22Rv1 (cell line): ENCODE results near the gene SLC4A2.

Experiments used
- CTCF ChIP-seq: fragments of 450-650 bp; IDR thresholded peaks from 2 replicates; pipeline ENCODE4 v1.5.1; 2017; ENCODE audit warnings: mild to moderate bottlenecking
- ZFX ChIP-seq: fragments of 450-650 bp; IDR thresholded peaks from 2 replicates; pipeline ENCODE4 v1.6.1; 2017; ENCODE audit warnings: antibody characterized with exemption, borderline replicate concordance

GRCh38 chr7:151053751-151054150, 5.6 kb upstream of the SLC4A2 start:
- TF ChIP-seq CTCF (no peak), ZFX (no peak)
